GM12878 (cell line): Measurements from ENCODE around the gene RND2. TPM values are rescaled to one million over a fixed set of nuclear protein-coding genes. Genes with fewer than 3 reads are reported as not detected.
A peak's percentile ranks its signal among the peaks of the same experiment; 100 is the strongest.

Source experiments
- ATAC-seq: fragments of 200-7000 bp; cut with Tn5 transposase; 3 replicates; pipeline ENCODE4 v1.9.1; 2020; ENCODE audit warnings: mild to moderate bottlenecking, moderate library complexity
- BruUV-seq: library from RNA; stranded (reverse); fragments of 400-500 nt; replicated peaks from 2 replicates; lab custom pipeline; 2021; lab: Mats Ljungman, UMichigan
- CTCF ChIA-PET: fragments of 300-600 bp; sonication (Branson Sonifier 250); formaldehyde crosslinking; extraction: SDS; loops from one replicate; lab custom pipeline; 2021; ENCODE audit warnings: inconsistent platforms; lab: Yijun Ruan, JAX
- POLR2A ChIA-PET: fragments of 350-600 bp; formaldehyde crosslinking; extraction: SDS; loops from one replicate; lab custom pipeline; 2021; ENCODE audit warnings: inconsistent platforms; lab: Charles Lee
- RAD21 ChIA-PET: fragments of 300-600 bp; sonication (Branson Sonifier 250); formaldehyde crosslinking; loops from one replicate; lab custom pipeline; 2023; ENCODE audit warnings: antibody characterized with exemption; ENCODE audit not compliant: unreplicated experiment; lab: Charles Lee
- SMC1A ChIA-PET: fragments of 300-600 bp; sonication (Branson Sonifier 250); formaldehyde crosslinking; loops from one replicate; lab custom pipeline; 2023; ENCODE audit not compliant: unreplicated experiment, uncharacterized antibody; lab: Charles Lee
- DNase-seq: peaks from one replicate; pipeline ENCODE4 v3.0.0-alpha.2; 2011; ENCODE audit warnings: low read depth, low spot score
- FAIRE-seq: peaks from 3 replicates; lab custom pipeline; 2011; peaks lifted over from hg19 to GRCh38; lab: Jason Lieb, UNC
- H2AFZ ChIP-seq: 2 replicates; pipeline ENCODE4 v1.6.0; 2011; ENCODE audit warnings: low read depth, low read length, control low read depth; ENCODE audit not compliant: control insufficient read depth
- H3K27ac ChIP-seq: 2 replicates; pipeline ENCODE4 v1.5.1; 2011; ENCODE audit warnings: control low read depth; ENCODE audit not compliant: control insufficient read depth, insufficient read depth
- H3K27me3 ChIP-seq, 2 experiments: replicated peaks in 1 of 2; 2 replicates each; pipeline versions ENCODE4 v1.6.0 to v1.6.1; 2011; ENCODE audit warnings: low read length in 1 of 2; ENCODE audit not compliant: control insufficient read depth in 2 of 2, insufficient read depth in 2 of 2
- H3K36me3 ChIP-seq, 2 experiments: 2 replicates each; pipeline ENCODE4 v1.5.1; 2011; ENCODE audit warnings: low read length in 1 of 2; ENCODE audit not compliant: control insufficient read depth in 2 of 2, insufficient read depth in 2 of 2
- H3K4me1 ChIP-seq: 2 replicates; pipeline ENCODE4 v1.6.1; 2011; ENCODE audit warnings: mild to moderate bottlenecking, low read length, moderate library complexity, mixed read lengths; ENCODE audit not compliant: control insufficient read depth, insufficient read depth
- H3K4me2 ChIP-seq: 2 replicates; pipeline ENCODE4 v1.6.0; 2011; ENCODE audit warnings: control low read depth; ENCODE audit not compliant: control insufficient read depth, insufficient read depth
- H3K4me3 ChIP-seq: fragments of 200-600 bp; sonication (generic); 2 replicates; pipeline ENCODE4 v1.5.1; 2016
- H3K79me2 ChIP-seq: 2 replicates; pipeline ENCODE4 v1.6.0; 2011; ENCODE audit warnings: low read length; ENCODE audit not compliant: control insufficient read depth, insufficient read depth
- H3K9ac ChIP-seq: 2 replicates; pipeline ENCODE4 v1.8.0; 2011; ENCODE audit warnings: low read length, control low read depth, mixed read lengths; ENCODE audit not compliant: control insufficient read depth, insufficient read depth
- H3K9me3 ChIP-seq: replicated peaks from 3 replicates; pipeline ENCODE4 v1.5.1; 2011; ENCODE audit warnings: mild to moderate bottlenecking, low read length; ENCODE audit not compliant: control insufficient read depth, insufficient read depth
- H4K20me1 ChIP-seq: 2 replicates; pipeline ENCODE4 v1.6.0; 2011; ENCODE audit not compliant: control insufficient read depth, insufficient read depth
- BMI1 ChIP-seq: fragments of 450-650 bp; IDR thresholded peaks from 2 replicates; pipeline ENCODE4 v1.6.1; 2016; ENCODE audit warnings: mild to moderate bottlenecking, moderate library complexity, borderline replicate concordance
- CHD1 ChIP-seq: IDR thresholded peaks from 2 replicates; pipeline ENCODE4 v1.6.1; 2012; ENCODE audit warnings: low read depth, low read length, improper control_type of control experiment
- MYB ChIP-seq: fragments of 150-350 bp; IDR thresholded peaks from 2 replicates; pipeline ENCODE4 v1.6.1; 2014; ENCODE audit warnings: mild to moderate bottlenecking, low read depth, low read length, borderline replicate concordance
- NFYA ChIP-seq: IDR thresholded peaks from 2 replicates; pipeline ENCODE4 v1.6.1; 2011; ENCODE audit warnings: low read depth, mild to moderate bottlenecking, low read length, improper control_type of control experiment, borderline replicate concordance
- POLR2A ChIP-seq: IDR thresholded peaks from 2 replicates; pipeline ENCODE4 v1.6.1; 2011; ENCODE audit warnings: low read depth, mild to moderate bottlenecking, low read length
- POLR2AphosphoS2 ChIP-seq: IDR thresholded peaks from 2 replicates; pipeline ENCODE4 v1.6.1; 2011; ENCODE audit warnings: low read depth, mild to moderate bottlenecking, low read length, improper control_type of control experiment, moderate library complexity
- SIN3A ChIP-seq: IDR thresholded peaks from 2 replicates; pipeline ENCODE4 v1.6.1; 2012; ENCODE audit warnings: low read depth, low read length, improper control_type of control experiment
- SIX5 ChIP-seq: IDR thresholded peaks from 2 replicates; pipeline ENCODE4 v1.6.1; 2011; ENCODE audit warnings: mild to moderate bottlenecking, low read depth, low read length, moderate library complexity; ENCODE audit not compliant: severe bottlenecking
- WRNIP1 ChIP-seq: IDR thresholded peaks from 2 replicates; pipeline ENCODE4 v1.6.1; 2011; ENCODE audit warnings: low read depth, low read length, improper control_type of control experiment, borderline replicate concordance
- ZSCAN29 ChIP-seq: fragments of 450-650 bp; IDR thresholded peaks from 2 replicates; pipeline ENCODE4 v1.6.1; 2017; ENCODE audit warnings: mild to moderate bottlenecking, moderate library complexity
- WGBS: methylation state at CpG from one replicate; pipeline ENCODE4 v1.1.6; 2016; ENCODE audit warnings: low lambda C conversion rate; ENCODE audit not compliant: insufficient replicate concordance, insufficient coverage; ENCODE audit errors: missing lambda C conversion rate; 5-methylcytosine and 5-hydroxymethylcytosine counted together
- in situ Hi-C: fragments of 300-500 bp; cut with MboI; formaldehyde crosslinking; loops from 9 replicates; pipeline ENCODE4 v1.14.3; 2018; ENCODE audit warnings: mixed read lengths
- intact Hi-C: fragments of 100-400 bp; cut with micrococcal nuclease; formaldehyde crosslinking; loops from one replicate; pipeline ENCODE4 v1.14.2; 2022; ENCODE audit not compliant: unreplicated experiment
- polyA plus RNA-seq, 11 experiments: library from polyadenylated mRNA; depleted of rRNA in 4 of 11; unstranded in 6 of 11; stranded (reverse) in 5 of 11; fragments of >200 nt; fragmentation: Nextera tagmentation in 4 of 11; fragmentation: Illumina TruSeq in 1 of 11; extraction: Ambion mirVana in 4 of 11; extraction: Trizol in 1 of 11; gene quantifications; 1 replicate in 1 of 11; 2 replicates in 10 of 11; pipeline versions ENCODE4 v1.2.1 to v1.2.3, GENCODE V29; 2011 to 2016; ENCODE audit warnings: inconsistent platforms in 2 of 11, missing spikeins in 2 of 11, low read depth in 1 of 11
- total RNA-seq, 4 experiments: library from RNA; depleted of rRNA in 3 of 4; stranded (reverse); fragments of >200 nt in 3 of 4; fragmentation: Illumina TruSeq in 1 of 4; extraction: Trizol in 1 of 4; gene quantifications; 2 replicates each; pipeline versions ENCODE4 v1.2.1 to v1.2.3, GENCODE V29; 2013 to 2021
- TF ChIP-seq, protein P1 (sequence below): IDR thresholded peaks from 2 replicates; pipeline ENCODE4 v1.6.1; 2011; ENCODE audit warnings: borderline replicate concordance, low read depth, mild to moderate bottlenecking, moderate library complexity, low read length; ENCODE audit not compliant: insufficient read depth, poor library complexity, severe bottlenecking
- TF ChIP-seq, protein P2 (sequence below): fragments of 450-650 bp; IDR thresholded peaks from 2 replicates; pipeline ENCODE4 v1.6.1; 2017; ENCODE audit warnings: mild to moderate bottlenecking
- TF ChIP-seq, protein P3 (sequence below): fragments of 450-650 bp; formaldehyde crosslinking; IDR thresholded peaks from 2 replicates; pipeline ENCODE4 v1.4.0; 2022; ENCODE audit warnings: mild to moderate bottlenecking, moderate library complexity
- TF ChIP-seq, protein P4 (sequence below): IDR thresholded peaks from 2 replicates; pipeline ENCODE4 v1.6.1; 2011; ENCODE audit warnings: low read depth, low read length, improper control_type of control experiment, borderline replicate concordance

Gene RND2
- total and polyA plus RNA-seq, 10 of the 15 experiments (the other 5 are each of a cell fraction or from before 2014, with no cell fraction given), result 0.01 to 0.05 (median 0.03) TPM; not detected in 6

DNA sequence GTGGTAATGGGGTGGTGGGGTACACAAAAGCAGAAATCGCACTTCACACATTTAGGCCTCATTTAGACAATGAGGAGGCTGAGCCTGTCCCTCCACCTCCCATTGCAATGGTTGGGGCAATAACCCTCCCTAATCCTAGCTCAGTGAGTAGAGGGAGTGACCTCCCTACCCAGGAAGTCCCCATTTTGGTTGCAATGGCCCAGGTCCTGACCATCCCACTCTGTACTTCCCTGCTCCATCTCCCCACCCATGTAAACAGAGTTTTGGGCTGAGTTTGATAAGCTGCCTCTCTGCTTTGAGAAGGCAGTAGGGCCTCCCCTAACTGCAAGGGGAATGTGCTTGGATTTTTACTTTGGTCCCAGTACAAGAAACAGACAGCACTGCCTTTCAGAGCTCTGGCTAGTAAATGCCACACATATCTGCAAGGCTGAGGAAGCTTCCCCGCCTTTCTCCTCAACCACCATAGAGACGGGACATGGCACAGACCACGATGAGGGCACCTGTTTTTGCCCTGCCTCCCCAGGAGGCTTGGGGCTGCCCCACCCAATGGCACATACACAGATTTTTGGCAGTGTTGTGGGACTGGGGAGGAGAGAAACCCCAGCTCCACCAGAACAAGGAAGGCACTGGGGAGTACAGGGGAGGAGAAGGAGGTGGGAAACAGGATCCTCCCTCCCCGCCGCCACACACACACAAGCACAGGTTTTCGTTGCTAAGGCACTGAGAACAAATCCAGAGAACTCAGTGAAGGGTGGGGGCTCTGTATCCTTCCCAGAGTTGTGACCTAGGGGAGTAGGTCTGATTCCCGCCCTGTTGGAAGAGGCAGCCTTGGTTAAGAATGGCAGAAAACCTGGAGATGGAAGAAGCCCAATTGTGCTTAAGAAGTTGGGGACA is 10.1 kb upstream of the RND2 start:
- Histone ChIP-seq H4K20me1 (no peaks in the 10 kb centered on the region), H3K4me2 (no peak overlapping the region), H3K79me2 (peaks cover 4% of the 10 kb centered on the region; the same call in 1 of the 2 replicates), H3K36me3 (peaks cover 8 to 21% of the 10 kb centered on the region in 2 experiments), H3K4me3 (no peak overlapping the region), H2AFZ (no peak overlapping the region), H3K4me1 (0 out of 2 replicates have a peak, but pooled peaks cover 3% of the 10 kb centered on the region), H3K9ac (no peak overlapping the region), H3K9me3 (no peaks in the 10 kb centered on the region), H3K27ac (no peak overlapping the region), H3K27me3 (no peaks in the 10 kb centered on the region)
- POLR2A ChIA-PET, result no interaction called here
- CTCF ChIA-PET, result interaction anchor here (0.6 kb wide), 1 partner anchor 9 kb away, joined by 3 read pairs; the partner anchor contains the start of gene IFI35
- RAD21 ChIA-PET, result no interaction called here
- in situ Hi-C loops, result loop anchor here (5.0 kb wide), 1 partner anchor 322 kb away; no protein-coding TSS in a partner anchor
- 91% methylated on average over 6 of the region's 8 CpGs for WGBS
- intact Hi-C loops, result no loop called here
- no peak for DNase-seq
- no peak for FAIRE-seq
- ATAC-seq, result no peak
- SMC1A ChIA-PET, result interaction anchor here (0.6 kb wide), 1 partner anchor 561 kb away, joined by 3 read pairs; no protein-coding TSS in a partner anchor
- BruUV-seq, result TSS peak; percentile 21
- TF ChIP-seq NFYA, result no peak
- TF ChIP-seq, protein P1, sequence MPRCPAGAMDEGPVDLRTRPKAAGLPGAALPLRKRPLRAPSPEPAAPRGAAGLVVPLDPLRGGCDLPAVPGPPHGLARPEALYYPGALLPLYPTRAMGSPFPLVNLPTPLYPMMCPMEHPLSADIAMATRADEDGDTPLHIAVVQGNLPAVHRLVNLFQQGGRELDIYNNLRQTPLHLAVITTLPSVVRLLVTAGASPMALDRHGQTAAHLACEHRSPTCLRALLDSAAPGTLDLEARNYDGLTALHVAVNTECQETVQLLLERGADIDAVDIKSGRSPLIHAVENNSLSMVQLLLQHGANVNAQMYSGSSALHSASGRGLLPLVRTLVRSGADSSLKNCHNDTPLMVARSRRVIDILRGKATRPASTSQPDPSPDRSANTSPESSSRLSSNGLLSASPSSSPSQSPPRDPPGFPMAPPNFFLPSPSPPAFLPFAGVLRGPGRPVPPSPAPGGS, result no peak
- TF ChIP-seq, protein P2, sequence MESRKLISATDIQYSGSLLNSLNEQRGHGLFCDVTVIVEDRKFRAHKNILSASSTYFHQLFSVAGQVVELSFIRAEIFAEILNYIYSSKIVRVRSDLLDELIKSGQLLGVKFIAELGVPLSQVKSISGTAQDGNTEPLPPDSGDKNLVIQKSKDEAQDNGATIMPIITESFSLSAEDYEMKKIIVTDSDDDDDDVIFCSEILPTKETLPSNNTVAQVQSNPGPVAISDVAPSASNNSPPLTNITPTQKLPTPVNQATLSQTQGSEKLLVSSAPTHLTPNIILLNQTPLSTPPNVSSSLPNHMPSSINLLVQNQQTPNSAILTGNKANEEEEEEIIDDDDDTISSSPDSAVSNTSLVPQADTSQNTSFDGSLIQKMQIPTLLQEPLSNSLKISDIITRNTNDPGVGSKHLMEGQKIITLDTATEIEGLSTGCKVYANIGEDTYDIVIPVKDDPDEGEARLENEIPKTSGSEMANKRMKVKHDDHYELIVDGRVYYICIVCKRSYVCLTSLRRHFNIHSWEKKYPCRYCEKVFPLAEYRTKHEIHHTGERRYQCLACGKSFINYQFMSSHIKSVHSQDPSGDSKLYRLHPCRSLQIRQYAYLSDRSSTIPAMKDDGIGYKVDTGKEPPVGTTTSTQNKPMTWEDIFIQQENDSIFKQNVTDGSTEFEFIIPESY, result no peak
- no peak for TF ChIP-seq MYB
- 0 out of 2 replicates have a peak, but pooled peaks have one; percentile 40 for TF ChIP-seq POLR2AphosphoS2
- no peak for TF ChIP-seq WRNIP1
- no peak for TF ChIP-seq BMI1
- no peak for TF ChIP-seq ZSCAN29
- TF ChIP-seq SIN3A, result no peak
- TF ChIP-seq, protein P3, sequence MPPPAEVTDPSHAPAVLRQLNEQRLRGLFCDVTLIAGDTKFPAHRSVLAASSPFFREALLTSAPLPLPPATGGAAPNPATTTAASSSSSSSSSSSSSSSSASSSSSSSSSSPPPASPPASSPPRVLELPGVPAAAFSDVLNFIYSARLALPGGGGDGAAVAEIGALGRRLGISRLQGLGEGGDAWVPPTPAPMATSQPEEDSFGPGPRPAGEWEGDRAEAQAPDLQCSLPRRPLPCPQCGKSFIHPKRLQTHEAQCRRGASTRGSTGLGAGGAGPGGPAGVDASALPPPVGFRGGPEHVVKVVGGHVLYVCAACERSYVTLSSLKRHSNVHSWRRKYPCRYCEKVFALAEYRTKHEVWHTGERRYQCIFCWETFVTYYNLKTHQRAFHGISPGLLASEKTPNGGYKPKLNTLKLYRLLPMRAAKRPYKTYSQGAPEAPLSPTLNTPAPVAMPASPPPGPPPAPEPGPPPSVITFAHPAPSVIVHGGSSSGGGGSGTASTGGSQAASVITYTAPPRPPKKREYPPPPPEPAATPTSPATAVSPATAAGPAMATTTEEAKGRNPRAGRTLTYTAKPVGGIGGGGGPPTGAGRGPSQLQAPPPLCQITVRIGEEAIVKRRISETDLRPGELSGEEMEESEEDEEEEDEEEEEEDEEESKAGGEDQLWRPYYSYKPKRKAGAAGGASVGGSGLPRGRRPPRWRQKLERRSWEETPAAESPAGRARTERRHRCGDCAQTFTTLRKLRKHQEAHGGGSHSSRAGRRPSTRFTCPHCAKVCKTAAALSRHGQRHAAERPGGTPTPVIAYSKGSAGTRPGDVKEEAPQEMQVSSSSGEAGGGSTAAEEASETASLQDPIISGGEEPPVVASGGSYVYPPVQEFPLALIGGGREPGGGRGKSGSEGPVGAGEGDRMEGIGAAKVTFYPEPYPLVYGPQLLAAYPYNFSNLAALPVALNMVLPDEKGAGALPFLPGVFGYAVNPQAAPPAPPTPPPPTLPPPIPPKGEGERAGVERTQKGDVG, result no peak
- TF ChIP-seq SIX5, result no peak
- TF ChIP-seq, protein P4, sequence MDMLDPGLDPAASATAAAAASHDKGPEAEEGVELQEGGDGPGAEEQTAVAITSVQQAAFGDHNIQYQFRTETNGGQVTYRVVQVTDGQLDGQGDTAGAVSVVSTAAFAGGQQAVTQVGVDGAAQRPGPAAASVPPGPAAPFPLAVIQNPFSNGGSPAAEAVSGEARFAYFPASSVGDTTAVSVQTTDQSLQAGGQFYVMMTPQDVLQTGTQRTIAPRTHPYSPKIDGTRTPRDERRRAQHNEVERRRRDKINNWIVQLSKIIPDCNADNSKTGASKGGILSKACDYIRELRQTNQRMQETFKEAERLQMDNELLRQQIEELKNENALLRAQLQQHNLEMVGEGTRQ, result no peak
- TF ChIP-seq CHD1, result no peak
- peak; percentile 16 for TF ChIP-seq POLR2A
